ENCODE measurements around the gene PRPF6. TPM values are rescaled to one million over a fixed set of nuclear protein-coding genes. Genes with fewer than 3 reads are reported as not detected.

The PRPF6 gene
- total and polyA plus RNA-seq, 2 experiments from 2014 or later, result 47.1 to 54.8 TPM

DNA sequence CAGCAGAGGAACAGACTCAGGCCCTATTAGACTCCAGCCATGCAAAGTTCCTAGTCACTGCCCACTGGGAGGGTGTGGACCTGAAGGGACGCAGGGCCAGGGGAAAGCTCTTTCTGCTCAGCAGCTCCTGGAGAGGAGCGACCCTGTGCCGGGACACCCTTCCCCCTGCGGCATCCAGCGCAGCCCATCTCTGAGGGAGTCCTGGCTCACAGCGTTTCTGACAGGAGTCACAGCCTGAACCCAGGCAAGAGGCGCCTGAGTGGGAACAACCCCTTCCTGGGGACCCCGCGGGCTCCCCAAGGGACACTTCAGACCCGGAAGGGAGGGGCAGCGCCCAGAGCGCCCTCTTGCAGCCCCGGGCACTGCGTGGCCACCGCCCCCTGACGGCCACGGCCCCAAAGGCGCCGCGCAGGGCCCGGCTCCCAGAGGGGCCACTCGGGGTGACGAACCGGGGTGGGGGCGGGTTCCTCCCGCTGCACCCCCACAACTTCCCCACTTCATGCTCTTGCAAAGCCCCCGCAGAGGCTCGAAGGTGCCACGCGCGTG is 25.6 kb upstream of the PRPF6 start:
- Histone ChIP-seq H2AFZ (peak overlapping the region; percentile 85), H3K9me2 (ENCODE audit: insufficient read depth) (no peaks in the 10 kb centered on the region), H4K20me1 (ENCODE audit: insufficient read depth) (no peaks in the 10 kb centered on the region), H3K4me3 (peak overlapping the region; percentile 92), H3K4me2 (ENCODE audit: unreplicated experiment) (peak overlapping the region; percentile 87), H3K9ac (peak overlapping the region; percentile 94), H3K9me3 (ENCODE audit: low read depth) (no peaks in the 10 kb centered on the region), H3K4me1 (ENCODE audit: insufficient read depth) (peaks cover 22% of the 10 kb centered on the region), H3K27me3 (replicated peaks; ENCODE audit: insufficient read depth) (no peaks in the 10 kb centered on the region), H3K36me3 (ENCODE audit: low read depth) (no peaks in the 10 kb centered on the region), H3K27ac (peak overlapping the region; percentile 76), H3K79me2 (ENCODE audit: insufficient read depth) (peaks cover 58% of the 10 kb centered on the region), H3F3A (ENCODE audit: insufficient read depth) (no peaks in the 10 kb centered on the region)
- no peak for TF ChIP-seq EZH2phosphoT487 (IDR thresholded peaks at IDR 0.05; ENCODE audit: insufficient read depth, low read depth)
- TF ChIP-seq EZH2 (IDR thresholded peaks at IDR 0.05; ENCODE audit: insufficient read depth, poor library complexity, severe bottlenecking), result no peak
- in situ Hi-C loops (cut with MboI), result no loop called here
- peak; percentile 69 for DNase-seq
- WGBS, 2 experiments (ENCODE audit: low coverage in 1 of 2, low lambda C conversion rate in 2 of 2, missing lambda C conversion rate in 2 of 2), result 0 to 2% methylated on average over 27 to 31 of the region's 31 CpGs

DNA sequence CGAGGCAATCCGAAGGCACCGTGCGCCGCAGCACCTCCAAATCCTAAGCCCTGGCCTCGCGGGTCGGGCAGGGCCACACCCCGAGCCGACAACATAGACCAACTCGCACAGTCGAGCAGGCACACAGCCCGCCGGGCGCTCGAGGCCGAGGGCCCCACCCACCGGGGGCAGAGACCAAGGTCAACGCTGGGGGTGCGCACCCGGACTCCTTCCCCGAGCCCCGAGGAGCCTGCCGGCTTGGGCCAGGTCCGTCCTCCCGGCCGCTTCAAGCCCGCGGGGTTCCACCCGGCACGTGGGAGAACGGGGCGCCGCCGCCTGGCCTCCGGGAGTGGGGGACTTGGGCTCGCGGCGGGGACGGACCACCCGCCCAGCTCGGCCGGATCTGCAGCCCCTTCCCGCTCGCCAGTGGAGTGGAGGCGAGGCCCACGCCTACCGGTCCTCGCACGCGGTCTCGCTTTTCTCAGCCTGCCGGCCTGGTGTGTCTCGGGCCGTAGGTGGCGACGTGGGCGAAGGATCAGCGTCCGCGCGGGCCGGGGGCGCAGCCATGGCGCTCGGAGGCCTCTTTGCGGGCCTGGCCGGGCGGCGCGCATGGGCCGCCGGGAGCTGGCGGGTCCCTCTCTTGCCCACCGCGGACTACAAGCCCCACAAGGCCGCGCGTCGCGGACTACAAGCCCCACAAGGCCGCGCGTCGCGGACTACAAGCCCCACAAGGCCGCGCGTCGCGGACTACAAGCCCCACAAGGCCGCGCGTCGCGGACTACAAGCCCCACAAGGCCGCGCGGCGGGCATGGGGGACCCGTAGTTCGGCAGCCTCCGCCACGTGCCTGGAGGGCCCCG is 24.9 kb upstream of the PRPF6 start, which contains the start of gene UCKL1:
TSS of gene UCKL1 (minus strand) at position 590 of the 837 bp plus-strand sequence. CDS start at position 546, 44 bp downstream.
- Histone ChIP-seq H3F3A (ENCODE audit: insufficient read depth) (no peaks in the 10 kb centered on the region), H4K20me1 (ENCODE audit: insufficient read depth) (no peaks in the 10 kb centered on the region), H2AFZ (peak within 1 kb of the TSS; percentile 85), H3K27ac (peak within 1 kb of the TSS; percentile 76), H3K36me3 (ENCODE audit: low read depth) (no peaks in the 10 kb centered on the region), H3K27me3 (replicated peaks; ENCODE audit: insufficient read depth) (no peaks in the 10 kb centered on the region), H3K9me3 (ENCODE audit: low read depth) (no peaks in the 10 kb centered on the region), H3K4me1 (ENCODE audit: insufficient read depth) (peaks cover 22% of the 10 kb centered on the region), H3K4me3 (peak within 1 kb of the TSS; percentile 92), H3K9me2 (ENCODE audit: insufficient read depth) (no peaks in the 10 kb centered on the region), H3K4me2 (ENCODE audit: unreplicated experiment) (peak within 1 kb of the TSS; percentile 87), H3K9ac (peak within 1 kb of the TSS; percentile 94), H3K79me2 (ENCODE audit: insufficient read depth) (peaks cover 51% of the 10 kb centered on the region)
- peak; percentile 97 for DNase-seq
- TF ChIP-seq EZH2 (IDR thresholded peaks at IDR 0.05; ENCODE audit: insufficient read depth, poor library complexity, severe bottlenecking) (no peak), EZH2phosphoT487 (IDR thresholded peaks at IDR 0.05; ENCODE audit: insufficient read depth, low read depth) (no peak)
- 1% methylated on average over 84 to 89 of the region's 105 CpGs for whole genome bisulfite sequencing, 2 experiments (ENCODE audit: low coverage in 1 of 2, low lambda C conversion rate in 2 of 2, missing lambda C conversion rate in 2 of 2)
- in situ Hi-C loops (cut with MboI), result no loop called here

DNA sequence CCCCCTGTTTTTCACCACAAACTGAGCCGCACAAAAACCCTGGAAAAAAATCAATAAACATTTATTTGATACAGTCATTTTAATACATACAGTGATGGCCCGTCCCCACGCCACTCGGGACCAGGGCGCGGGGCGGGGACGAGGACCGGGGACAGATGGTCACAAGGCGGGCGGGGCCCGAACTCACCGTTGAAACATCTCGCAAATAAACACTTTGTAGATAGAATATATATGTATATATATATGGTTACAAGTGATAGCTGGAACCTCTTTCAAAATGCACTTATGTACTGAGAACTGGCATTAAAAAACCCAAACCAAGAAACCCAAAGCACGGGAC is 24.3 kb upstream of the PRPF6 start:
- WGBS, 2 experiments (ENCODE audit: low coverage in 1 of 2, low lambda C conversion rate in 2 of 2, missing lambda C conversion rate in 2 of 2), result 0% methylated on average over 15 of the region's 15 CpGs
- Histone ChIP-seq H3K9ac (peak overlapping the region; percentile 78), H2AFZ (peak overlapping the region; percentile 32), H4K20me1 (ENCODE audit: insufficient read depth) (no peaks in the 10 kb centered on the region), H3K4me1 (ENCODE audit: insufficient read depth) (peaks cover 22% of the 10 kb centered on the region), H3K4me2 (ENCODE audit: unreplicated experiment) (peak overlapping the region; percentile 78), H3K9me2 (ENCODE audit: insufficient read depth) (no peaks in the 10 kb centered on the region), H3K27me3 (replicated peaks; ENCODE audit: insufficient read depth) (no peaks in the 10 kb centered on the region), H3F3A (ENCODE audit: insufficient read depth) (no peaks in the 10 kb centered on the region), H3K9me3 (ENCODE audit: low read depth) (no peaks in the 10 kb centered on the region), H3K27ac (peak overlapping the region; percentile 76), H3K4me3 (peak overlapping the region; percentile 72), H3K36me3 (ENCODE audit: low read depth) (no peaks in the 10 kb centered on the region), H3K79me2 (ENCODE audit: insufficient read depth) (peaks cover 45% of the 10 kb centered on the region)
- DNase-seq, result no peak
- in situ Hi-C loops (cut with MboI), result no loop called here
- TF ChIP-seq EZH2 (IDR thresholded peaks at IDR 0.05; ENCODE audit: insufficient read depth, poor library complexity, severe bottlenecking) (no peak), EZH2phosphoT487 (IDR thresholded peaks at IDR 0.05; ENCODE audit: insufficient read depth, low read depth) (no peak)

DNA sequence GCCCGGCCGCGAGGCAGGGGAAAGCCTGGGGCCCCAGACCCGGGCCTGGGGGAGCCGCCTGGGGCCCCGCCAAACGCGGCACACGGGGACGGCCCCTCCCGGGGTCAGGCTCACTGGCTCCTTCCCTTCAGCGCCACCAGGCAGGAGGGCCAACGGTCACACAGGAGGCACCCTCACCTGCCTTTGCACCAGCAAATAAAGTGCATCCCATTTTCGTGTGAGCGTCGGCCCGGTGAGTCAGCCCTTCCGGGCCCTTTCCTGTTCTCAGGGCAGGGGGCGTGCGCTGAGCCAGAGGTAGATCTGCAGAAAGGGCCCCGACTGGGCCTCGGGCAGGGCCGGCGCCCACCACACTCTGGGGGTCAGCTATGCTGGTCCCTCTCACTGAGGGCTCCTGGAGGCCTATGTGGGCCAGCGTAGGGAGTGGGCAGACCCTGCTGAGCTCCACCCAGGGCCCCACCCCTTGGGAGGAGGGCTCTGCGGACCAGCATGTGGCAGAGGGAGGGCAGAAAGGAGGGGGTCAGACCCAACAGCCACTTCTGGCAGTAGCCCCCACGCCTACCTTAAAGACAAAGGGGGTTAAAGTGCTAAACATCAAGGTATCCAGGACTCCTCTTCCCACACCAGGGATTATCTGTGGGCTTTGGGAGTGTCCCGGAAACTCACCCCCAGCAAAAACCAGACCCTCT is 23.8 kb upstream of the PRPF6 start:
- H3F3A ChIP-seq (ENCODE audit: insufficient read depth), result no peaks in the 10 kb centered on the region
- no peaks in the 10 kb centered on the region for H3K27me3 ChIP-seq (replicated peaks; ENCODE audit: insufficient read depth)
- H2AFZ ChIP-seq, result peak overlapping the region; percentile 32
- no peaks in the 10 kb centered on the region for H3K9me2 ChIP-seq (ENCODE audit: insufficient read depth)
- peak overlapping the region; percentile 76 for H3K27ac ChIP-seq
- peak overlapping the region; percentile 78 for H3K4me2 ChIP-seq (ENCODE audit: unreplicated experiment)
- H3K4me3 ChIP-seq, result peak overlapping the region; percentile 72
- peak; percentile 85 for DNase-seq
- H3K9me3 ChIP-seq (ENCODE audit: low read depth), result no peaks in the 10 kb centered on the region
- 2 to 3% methylated on average over 28 of the region's 28 CpGs for WGBS, 2 experiments (ENCODE audit: low coverage in 1 of 2, low lambda C conversion rate in 2 of 2, missing lambda C conversion rate in 2 of 2)
- H3K36me3 ChIP-seq (ENCODE audit: low read depth), result no peaks in the 10 kb centered on the region
- H4K20me1 ChIP-seq (ENCODE audit: insufficient read depth), result no peaks in the 10 kb centered on the region
- peak overlapping the region; percentile 78 for H3K9ac ChIP-seq
- H3K79me2 ChIP-seq (ENCODE audit: insufficient read depth), result peaks cover 40% of the 10 kb centered on the region
- peaks cover 22% of the 10 kb centered on the region for H3K4me1 ChIP-seq (ENCODE audit: insufficient read depth)
- TF ChIP-seq EZH2phosphoT487 (IDR thresholded peaks at IDR 0.05; ENCODE audit: insufficient read depth, low read depth) (no peak), EZH2 (IDR thresholded peaks at IDR 0.05; ENCODE audit: insufficient read depth, poor library complexity, severe bottlenecking) (no peak)
- in situ Hi-C loops (cut with MboI), result no loop called here
